Stimulated activated CD4-positive, alpha-beta T cell treated with anti-CD3 and anti-CD28 coated beads, Interleukin-2, amount 100 ng/mL, for 24 hours (primary cell): Measurements from ENCODE around the gene ARL14EPL.

Source experiments
- DNase-seq, 2 donors: peaks; one replicate each; pipeline ENCODE4 v3.0.0-alpha.2; 2020

Gene ARL14EPL

DNA sequence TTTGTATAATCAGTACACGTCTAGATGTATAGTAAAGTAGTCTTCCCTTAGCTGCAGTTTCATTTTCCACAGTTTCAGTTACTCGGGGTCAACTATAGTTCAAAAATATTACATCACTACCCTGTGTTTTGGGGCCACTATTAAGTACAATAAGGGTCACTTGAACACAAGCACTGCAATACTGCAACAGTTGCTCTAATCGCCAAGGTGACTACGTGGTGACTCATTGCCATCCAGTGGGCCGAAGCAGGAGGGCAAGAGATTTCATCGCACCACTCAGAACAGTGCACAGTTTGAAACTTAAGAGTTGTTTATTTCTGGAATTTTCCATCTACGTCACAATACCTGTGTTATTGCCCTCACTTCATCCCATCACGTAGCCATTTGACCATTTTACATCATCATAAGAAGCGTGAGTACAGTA is at the start of gene ARL14EPL:
Gene ARL14EPL, plus strand, starts transcription at position 379 of the 424 bp plus-strand sequence. CDS start 18,994 bp downstream, outside the sequence.
- DNase-seq: no peak

DNA sequence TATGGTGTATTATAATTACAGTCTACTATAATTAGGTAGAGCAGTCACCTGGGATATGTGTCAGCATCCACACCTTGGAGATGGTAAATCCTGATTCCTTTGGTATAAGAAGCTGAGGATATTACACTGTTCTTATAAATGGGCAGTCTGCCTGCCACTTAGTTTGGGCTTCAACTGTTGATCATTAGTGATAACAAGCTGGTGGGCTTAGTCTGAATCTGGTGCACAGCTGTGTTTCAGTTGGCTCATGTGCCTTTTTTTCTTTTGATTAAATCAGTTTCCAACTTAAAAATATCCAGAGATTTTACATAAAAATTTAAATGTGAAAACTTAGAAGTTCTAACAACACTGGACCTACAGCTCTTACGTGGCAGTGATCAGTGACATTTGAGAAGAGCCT is 48.8 kb upstream of the ARL14EPL start:
- no peak for DNase-seq

DNA sequence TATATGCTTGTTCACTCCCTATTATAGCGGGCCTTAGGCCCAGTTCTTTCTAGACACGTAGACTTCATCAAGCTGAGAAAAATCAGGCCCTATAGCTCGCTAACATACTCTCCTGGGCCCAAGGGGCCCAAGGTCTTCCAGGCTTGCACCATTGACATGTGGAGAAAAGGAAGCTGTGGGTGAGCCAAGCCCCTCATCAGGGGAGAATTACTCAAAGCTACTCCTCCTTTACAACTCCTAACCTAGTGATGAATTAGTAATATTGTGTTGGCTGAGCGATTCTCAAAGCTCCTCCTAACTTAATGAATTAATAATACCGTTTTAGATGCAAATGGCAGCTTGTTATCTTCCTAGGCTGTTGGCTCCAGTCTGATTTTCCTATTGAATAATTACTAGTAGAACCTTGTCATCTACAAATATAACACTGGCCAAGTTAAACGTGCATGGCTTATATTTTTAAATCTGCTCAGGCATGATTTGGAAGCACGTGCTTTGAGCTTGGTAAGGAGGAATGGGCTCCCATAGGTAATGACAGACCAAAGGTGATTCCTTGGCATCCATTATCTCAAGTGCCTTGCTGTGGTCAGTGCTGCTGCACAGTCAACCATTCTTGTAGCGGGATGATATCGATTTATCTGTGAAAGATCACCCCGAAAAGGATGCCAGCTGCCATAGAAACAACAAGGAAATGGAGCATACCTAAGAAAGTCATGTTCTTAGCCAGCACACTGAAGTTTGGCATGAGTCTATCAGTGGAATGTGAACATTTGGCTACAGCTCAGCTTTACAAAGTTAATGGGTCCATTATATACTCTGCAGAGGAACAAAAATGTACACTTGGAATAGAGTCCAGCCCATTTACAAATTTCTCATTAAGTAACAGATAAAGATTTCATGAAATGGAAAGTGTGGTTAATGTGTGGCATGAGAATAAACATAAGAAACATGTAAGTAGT is 46.2 kb upstream of the ARL14EPL start:
- no peak for DNase-seq

DNA sequence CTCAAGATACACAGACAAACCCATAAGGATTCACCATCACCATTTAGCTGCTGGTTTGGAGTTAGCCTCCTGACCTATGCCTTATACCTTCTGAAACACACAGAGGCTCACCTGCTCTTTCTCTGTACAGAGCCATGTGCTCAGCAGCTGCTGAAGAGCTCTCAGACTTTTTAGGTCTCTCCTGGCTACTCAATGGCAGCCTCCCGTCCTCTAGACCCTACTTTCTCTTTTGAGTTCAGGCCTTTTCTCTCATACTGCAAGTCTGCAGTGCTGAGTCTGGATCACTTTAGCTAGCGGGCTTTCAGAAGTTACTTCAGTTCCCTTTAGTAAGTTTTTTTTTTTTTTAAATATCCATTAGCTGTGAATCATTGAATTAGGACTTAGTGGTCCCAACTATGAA is 44.3 kb upstream of the ARL14EPL start:
- DNase-seq: no peak

DNA sequence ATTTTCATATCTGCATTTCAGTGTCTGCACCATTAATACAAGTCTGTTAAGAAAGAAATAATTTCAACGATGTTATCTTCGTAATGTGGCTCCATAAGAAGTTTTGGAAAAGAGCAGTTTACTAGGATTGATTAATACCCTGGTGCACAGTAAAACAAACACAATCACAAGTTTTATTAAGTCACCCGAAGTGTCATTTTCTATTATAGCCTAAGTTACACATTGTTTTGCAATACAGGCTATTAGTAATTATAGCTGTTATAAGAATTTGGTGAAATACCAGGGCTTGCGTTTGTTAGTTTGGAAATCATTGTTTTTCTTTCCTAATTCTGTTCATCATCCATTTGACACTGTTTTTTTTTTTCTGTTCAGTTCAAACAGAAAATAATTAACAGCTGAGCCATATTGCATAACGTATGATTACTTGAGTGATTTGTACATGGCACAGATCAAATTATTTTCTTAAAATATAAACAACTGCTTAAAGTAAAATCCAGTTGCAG is 39.4 kb upstream of the ARL14EPL start:
- no peak for DNase-seq

DNA sequence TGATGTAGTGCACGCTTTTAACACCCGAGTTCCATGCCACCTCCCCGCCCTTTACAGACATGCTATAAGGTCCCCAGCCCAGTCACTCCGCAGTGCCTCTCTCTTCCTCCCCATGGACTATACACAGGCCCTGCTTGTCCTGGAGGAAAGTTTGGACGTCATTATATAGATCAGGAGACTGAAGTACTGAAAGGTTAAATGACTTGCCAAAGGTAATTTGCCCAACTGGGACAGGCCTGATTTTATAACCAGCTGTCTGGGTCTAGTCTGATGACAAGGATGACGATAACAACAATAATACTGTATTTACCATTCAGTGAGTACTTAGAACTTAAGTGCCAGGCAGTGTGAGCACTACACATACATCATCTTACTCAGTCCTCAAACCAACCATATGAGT is 36.9 kb upstream of the ARL14EPL start:
- no peak for DNase-seq

DNA sequence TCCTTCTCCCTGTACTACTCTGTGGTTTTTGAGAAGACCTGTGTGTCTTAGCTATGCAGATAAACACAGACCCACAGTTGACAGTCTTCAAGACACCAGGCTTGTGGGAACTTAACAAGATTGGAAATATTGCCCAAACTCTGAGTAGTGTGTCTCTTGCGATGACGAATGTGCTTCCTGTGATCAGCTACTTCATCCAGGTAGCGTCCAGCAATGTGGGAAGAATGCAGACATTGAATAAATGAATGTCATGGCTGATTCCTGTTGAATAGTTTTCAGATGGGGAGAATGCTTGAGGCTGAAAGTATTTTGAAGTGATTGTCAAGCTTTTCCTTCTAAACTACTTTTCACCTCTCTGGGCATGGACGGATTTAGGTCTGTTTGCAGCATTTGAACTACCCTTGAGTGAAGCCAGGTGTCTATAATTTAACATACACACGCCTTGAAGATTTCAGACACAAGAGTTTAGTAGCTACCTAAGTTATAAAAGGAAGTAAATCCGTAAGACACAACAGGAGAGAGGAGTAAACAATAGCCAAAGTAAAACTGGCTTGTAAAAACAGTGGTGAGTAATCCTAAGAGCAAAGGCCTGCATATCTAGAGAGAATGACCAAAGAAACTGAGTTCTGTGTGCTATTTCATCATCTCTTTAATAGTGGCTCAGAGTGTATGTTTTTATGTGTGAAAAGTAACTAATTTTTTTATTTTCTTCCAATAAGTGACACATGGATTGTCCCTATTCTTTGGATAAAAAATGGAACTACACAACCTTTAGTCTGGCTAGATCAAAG is 30.0 kb upstream of the ARL14EPL start:
- no peak for DNase-seq

DNA sequence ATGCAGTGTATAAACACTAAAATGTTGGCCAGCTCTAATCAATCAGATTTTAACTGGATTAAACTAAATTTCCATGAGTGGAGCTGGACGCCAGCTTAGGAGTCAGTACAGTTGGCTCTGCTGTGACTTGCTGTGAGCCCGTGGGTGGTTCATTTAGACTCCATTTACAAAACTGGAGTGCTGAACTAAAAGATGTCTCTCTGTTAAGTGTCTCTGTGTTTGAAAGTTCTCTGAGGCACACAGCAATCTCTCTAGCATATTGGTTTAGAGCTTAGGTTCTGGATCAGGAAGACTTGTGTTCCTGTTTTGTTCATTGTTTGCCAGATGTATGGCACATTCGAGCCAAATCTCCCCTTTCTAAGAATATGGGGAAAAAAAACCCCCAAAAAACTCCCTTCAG is 28.0 kb upstream of the ARL14EPL start:
- no peak for DNase-seq

DNA sequence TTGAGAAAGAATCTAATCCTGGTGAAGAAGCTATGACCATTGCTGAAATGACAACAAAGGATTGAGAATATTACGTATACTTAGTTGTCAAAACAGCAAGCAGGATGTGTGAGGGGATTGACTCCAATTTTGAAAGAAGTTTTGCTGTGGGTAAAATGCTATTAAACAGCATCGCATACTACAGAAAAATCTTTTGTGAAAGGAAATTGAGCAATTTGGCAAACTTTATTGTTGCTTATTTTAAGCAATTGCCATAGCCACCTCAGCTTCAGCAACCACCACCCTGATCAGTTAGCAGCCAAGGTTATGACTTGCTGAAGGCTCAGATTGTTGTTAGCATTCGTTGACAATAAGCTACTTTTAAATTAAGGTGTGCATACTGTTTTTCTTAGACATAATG is 22.5 kb upstream of the ARL14EPL start:
- no peak for DNase-seq

DNA sequence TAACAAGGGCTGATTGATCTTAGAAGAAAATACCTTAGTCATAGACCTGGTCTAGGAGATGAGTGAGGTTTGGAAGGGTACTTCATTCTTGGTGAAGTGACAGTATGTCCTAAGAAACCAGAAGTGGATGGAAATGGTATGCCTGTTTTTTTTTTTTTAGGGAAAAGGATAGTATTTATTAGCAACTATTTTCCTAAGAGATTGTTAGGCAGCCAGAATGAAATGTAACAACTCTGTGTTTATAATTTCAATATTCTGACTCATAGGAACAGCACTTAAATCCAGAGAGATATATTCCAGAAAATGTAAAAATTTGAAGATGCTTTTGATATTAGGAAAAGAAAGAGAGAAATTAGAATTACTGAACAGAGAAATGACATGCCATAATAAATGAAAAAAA is 21.2 kb upstream of the ARL14EPL start:
- no peak for DNase-seq

DNA sequence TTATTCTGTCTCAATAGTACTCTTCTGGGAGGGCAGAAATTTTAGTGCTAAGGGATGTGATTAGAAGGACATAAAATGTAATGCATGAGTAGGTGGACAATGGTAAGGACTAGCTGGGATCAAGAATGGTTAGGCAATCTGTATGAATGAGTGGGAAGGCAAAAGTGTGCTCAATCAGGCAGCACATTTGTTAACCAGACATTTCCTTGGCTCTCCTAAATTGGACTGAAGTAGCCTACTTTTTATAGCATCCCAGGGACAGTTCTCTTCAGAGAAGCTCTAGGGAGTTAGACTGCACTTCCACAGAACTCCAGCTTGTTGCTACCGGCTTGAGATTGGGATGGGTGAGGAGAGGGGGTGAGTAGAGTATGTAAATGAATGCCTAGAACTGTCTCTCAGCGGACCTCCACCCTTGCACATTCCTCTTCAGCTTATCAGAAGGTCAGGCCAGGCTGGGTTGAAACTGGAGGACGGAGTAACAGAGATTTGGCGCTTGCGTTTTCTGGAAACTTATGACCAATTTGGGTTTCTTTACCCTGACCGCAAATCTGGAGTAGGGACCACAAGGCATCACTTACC is 19.0 kb upstream of the ARL14EPL start:
- DNase-seq: no peak

DNA sequence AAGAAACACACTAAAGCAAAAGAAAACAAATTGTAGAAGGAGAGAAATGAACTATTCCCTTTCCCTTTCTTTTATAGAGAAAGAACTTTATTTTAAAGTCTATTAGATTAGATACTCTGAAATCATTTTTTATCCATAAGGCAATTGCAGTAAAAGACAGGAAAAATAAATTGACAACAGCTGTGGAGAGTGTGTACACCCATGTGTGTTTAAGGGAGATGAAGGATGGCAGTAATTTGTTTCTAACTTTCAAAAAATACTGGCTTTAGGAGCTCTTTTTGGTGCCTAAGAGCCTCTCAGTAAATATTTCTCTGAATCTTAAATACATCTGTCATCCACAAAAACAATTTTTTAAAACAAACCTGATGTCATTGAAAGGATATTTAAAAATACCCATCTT is 18.3 kb upstream of the ARL14EPL start:
- DNase-seq: no peak

DNA sequence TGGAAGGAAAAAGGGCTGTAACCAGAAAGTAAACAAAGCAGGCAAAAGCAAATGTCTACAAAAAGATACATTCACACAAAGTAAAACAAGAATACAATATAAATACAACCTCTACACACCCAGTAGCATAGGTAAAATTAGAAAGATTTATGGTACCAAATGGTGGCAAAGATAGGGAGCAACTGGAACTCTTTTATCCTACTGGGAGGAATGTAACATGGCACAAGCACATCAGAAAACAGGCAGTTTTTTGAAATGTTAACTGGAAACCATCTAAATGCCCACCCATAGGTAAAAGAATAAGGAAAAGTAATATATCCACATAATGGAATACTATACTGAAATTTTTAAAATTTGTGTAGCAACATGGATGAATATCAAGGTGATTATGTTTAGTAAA is 8.7 kb upstream of the ARL14EPL start:
- no peak for DNase-seq

DNA sequence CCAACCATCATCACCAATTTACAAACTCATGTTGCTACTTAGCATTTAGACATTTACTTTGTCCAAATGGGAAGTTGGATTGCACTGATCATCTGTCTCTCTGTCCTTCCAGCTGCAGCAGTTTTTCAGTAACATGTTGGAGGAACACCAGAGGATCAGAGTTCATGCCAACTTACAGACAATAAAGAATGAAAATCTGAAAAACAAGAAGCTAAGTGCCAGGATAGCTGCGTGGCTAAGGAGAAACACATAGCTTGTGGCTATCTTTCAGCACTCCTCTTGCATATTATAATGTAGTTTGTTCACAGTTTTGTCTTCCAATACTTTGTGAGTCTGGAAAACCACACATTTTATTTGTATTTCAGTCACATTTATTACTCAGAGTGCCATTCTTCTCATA is 6.4 kb upstream of the ARL14EPL start:
- DNase-seq: no peak

DNA sequence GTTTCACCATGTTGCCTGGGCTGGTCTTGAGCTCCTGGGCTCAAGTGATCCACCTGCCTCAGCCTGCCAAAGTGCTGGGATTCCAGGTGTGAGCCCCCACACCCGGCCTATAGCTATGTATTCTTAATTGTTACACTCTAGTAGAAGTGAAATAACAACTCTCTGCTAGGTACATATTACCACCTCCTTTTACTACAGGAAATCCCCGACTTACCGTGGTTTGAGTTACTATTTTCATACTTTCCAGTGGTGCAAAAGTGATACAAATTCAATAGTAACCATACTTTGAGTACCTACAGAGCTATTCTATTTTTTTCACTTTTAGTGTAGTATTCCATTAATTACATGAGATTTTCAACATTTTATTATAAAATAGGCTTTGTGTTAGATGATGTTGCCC is 719 bp downstream of the ARL14EPL start:
- no peak for DNase-seq

DNA sequence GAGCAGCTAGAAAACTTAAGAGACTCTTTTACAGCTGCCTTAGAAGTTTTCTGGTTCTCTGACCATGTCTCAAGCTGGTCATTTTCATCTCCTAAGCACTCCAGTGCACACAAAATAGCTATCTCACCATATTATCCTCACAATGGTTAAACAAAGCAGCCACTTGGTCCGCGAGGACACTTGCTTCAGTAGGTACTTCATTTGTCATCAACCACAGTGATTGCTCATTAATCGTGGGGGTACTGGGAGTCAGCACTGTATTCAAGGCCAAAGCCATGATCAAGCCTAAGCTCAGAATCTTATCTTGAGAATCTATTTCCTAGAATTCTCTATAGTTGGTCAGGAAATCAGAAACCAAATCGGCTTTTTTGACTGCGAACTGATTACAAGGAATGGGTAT is 2.9 kb downstream of the ARL14EPL start:
- DNase-seq: no peak

DNA sequence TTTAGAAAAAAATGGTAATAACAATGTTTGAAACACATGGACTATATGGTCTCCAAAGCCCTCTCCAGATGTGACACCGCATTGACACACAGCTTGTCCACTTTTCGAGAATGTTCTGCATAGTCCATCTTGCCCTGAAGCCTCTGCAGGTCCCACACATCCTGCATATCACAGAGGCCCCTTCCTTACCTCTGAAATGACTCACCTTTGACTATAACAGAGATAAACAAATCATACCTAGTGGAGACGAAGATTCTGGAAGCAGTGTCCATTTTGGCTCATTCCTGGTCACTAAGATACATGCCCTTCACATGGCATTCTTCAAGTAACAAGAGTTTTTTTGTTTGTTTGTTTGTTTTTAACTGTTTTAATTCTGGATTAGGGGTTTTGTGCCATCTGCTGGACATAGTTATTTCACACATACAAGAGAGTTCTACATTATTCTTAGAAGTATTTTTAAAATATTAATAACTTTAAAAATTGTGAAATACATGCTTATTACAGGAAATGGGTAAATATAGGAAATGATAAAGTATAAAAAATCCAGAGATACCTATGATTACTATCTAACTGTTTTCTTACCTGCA is 5.1 kb downstream of the ARL14EPL start:
- DNase-seq: no peak

DNA sequence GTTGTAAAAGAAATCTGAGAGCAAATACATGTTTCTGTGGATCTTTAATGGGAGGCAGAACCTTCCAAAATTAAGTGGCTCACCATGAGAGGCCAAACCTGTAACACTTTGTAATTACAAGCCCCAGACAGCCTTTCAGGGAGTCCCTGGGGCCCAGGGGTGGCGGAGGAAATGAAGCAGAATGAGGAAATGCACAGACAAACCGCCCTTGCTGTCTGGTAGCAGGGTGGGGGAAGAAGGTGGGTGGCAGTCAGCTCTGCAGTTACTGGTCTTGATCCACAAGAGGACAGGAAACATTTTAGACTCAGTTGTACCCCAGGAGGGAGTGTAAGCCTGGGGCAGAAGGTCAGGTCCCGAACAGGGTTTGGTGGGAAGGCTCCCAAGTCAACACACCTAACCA is 6.5 kb downstream of the ARL14EPL start:
- DNase-seq: no peak

DNA sequence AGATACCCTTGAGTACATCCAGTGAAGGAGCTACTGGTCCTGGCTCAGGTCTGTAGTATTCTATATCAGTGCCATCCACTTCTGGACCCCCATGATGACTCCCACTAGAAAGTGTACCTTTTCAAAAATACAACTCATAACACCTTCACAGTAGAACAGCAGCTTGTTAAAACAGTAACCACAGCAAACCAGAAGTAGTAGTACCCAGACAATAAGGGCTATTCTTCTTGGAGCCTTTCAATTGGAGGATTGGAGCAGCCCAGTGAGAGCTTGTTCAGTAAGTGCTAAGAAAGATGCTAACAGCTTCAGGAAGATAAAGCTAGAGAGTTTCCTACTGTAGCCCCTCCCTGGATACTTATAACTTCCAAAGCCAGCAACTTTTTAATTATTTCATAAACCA is 10.1 kb downstream of the ARL14EPL start:
- DNase-seq: no peak

DNA sequence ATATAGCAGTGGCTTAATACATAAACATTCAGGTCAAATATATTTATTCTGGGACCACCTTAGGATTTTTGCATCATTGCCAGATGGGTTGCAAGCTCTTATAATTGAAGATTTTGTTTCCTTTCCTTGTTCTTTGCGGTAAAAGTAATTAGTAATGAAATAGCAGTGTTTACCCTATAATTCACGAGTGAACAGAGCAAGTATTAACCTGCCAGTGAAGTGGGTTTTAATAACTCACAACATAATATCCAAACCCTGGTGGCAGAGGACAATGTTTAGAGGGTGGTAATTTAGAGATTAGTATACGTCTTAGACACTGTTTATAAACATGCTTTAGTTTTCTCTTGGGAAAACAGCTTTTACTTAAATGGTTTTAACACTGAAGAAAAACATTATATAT is 11.8 kb downstream of the ARL14EPL start:
- DNase-seq: no peak

DNA sequence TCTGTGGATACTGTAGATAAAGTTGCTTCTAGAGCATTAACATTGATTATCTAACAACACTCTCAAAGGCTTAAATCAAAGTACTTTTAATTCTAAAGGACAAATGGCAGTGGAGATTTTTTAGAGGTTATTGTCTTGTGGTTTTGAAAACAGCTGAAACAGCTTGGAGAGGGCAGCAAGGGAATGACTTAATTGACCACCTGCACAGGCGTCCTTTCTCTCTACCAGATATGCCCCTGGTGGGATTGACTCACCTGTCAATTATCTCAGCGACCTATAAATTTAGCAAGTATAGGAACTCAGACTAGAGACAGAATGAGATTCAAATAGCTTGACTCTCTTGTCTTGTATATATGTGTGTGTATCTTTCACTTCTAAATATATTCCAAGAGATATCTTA is 13.5 kb downstream of the ARL14EPL start:
- DNase-seq: no peak

DNA sequence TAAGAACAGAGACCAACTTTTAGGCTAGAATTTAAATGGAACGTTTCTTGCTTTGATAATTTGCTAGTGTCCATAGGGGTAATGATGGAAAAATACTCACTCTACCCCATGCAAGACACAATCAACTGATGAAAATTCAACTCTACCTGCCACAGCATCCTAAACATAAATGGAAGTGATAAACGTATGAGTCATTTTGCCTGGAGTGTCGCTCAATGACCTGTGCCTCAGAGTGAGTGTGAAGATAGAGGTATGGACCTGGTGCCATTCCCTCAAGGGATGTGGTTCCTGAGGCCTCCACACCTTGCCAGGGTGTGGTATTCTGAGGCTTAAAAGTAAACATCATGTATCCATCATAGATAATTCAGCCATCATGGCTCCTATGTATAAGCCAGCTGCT is 14.0 kb downstream of the ARL14EPL start:
- DNase-seq: no peak

DNA sequence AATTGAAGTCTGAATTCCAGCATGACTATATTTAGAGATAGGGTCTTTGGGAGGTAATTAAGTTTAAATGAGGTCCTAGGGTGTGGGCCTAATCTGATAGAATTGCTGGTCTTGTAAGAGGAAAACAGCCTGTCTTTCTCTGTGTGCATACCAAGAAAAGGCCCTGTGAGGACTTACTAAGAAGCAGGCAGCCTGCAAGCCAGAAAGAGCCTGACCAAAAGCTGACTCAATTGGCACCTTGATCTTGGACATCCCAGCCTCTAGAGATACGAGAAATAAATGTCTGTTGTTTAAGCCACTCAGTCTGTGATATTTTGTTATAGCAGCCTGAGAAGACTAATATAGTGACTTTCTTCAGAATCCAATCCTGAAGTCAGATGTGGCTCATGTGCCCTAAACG is 14.6 kb downstream of the ARL14EPL start:
- no peak for DNase-seq
